Peyer's patch (tissue), 4 donors: ENCODE measurements around the gene CORIN.

Experiments
- CTCF ChIP-seq, 6 experiments: fragments of 450-650 bp in 4 of 6; fragments of 200-600 bp in 2 of 6; sonication (generic) in 1 of 6; IDR thresholded peaks; one replicate each; pipeline ENCODE4 v1.5.1; 2017 to 2019; ENCODE audit warnings: antibody characterized with exemption in 6 of 6, mild to moderate bottlenecking in 3 of 6, moderate library complexity in 1 of 6
- POLR2A ChIP-seq, 2 donors: fragments of 450-650 bp; IDR thresholded peaks; one replicate each; pipeline ENCODE4 v1.5.1; 2017; ENCODE audit warnings: antibody characterized with exemption in 2 of 2, mild to moderate bottlenecking in 2 of 2, moderate library complexity in 2 of 2

GRCh38 chr4:47830265-47831025, 7.4 kb downstream of the CORIN start:
- TF ChIP-seq POLR2A (IDR thresholded peaks at IDR 0.05) (no peak), CTCF (IDR thresholded peaks at IDR 0.05) (no peak)
